Urinary bladder (tissue), 4 donors: ENCODE results near the gene EIF3M. TPM values are rescaled to one million over a fixed set of nuclear protein-coding genes. Genes with fewer than 3 reads are reported as not detected.

Source experiments
- DNase-seq: peaks from one replicate; pipeline ENCODE4 v3.0.0-alpha.2; 2015; ENCODE audit errors: extremely low spot score
- H3K27ac ChIP-seq: one replicate; pipeline ENCODE4 v1.5.1; 2013; ENCODE audit warnings: low read depth, mild to moderate bottlenecking, moderate library complexity
- H3K36me3 ChIP-seq: one replicate; pipeline ENCODE4 v1.6.1; 2013; ENCODE audit warnings: mild to moderate bottlenecking, moderate library complexity; ENCODE audit not compliant: insufficient read depth
- H3K4me1 ChIP-seq: one replicate; pipeline ENCODE4 v1.6.1; 2013; ENCODE audit warnings: mild to moderate bottlenecking, moderate library complexity; ENCODE audit not compliant: insufficient read depth
- H3K4me3 ChIP-seq: one replicate; pipeline ENCODE4 v1.5.1; 2013; ENCODE audit warnings: low read depth, low read length
- WGBS: extraction: QIAGEN DNeasy Blood & Tissue Kit; methylation state at CpG from one replicate; pipeline ENCODE4 v1.1.7; 2013; 5-methylcytosine and 5-hydroxymethylcytosine counted together
- polyA plus RNA-seq: library from polyadenylated mRNA; stranded (reverse); fragments of 200-250 nt; gene quantifications from one replicate; pipeline ENCODE4 v1.2.3, GENCODE V29; 2013
- total RNA-seq: library from RNA; depleted of rRNA; stranded (reverse); fragments of >200 nt; gene quantifications from one replicate; pipeline ENCODE4 v1.2.3, GENCODE V29; 2014
- donor health status: healthy with polysubstance abuse.
- donor health status: healthy.

The EIF3M gene
- total and polyA plus RNA-seq, 2 donors: 258 to 341 TPM

DNA sequence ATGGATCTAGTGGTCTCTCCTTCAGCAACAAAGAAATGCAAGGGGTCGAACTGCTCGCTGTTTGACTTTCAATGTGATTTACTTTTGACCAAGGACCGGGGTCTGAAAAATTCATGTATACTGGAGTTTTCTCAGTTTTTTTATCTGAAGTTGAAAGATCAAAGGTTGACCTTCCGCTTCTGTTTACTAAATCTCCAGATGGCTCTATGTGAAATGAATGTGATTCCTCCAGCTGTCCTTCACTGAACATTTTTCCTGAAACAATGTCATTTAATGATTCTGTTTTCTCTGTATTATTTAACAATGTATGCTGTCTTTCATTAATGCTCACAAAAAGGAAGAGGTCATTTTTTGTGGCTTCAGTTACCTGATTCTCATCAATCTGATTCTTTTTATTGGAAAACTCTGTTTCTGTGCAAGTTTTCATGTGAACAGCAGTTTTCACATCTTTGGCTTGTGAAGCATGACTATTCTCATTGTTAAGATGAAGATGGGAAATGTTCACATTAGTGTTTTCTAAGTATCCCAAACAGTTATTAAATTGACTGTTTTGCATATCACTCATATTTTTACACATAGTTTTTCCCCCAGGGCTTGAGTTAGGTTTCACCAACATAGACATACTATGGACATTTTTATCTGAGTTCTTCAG lies 30.0 kb downstream of the EIF3M start:
- 45% methylated on average over 4 of the region's 4 CpGs for WGBS

GRCh38 chr11:32615422-32615821 lies 31.8 kb downstream of the EIF3M start:
- Histone ChIP-seq H3K4me1 (no peaks in the 10 kb centered on the region), H3K4me3 (no peak overlapping the region), H3K36me3 (no peaks in the 10 kb centered on the region), H3K27ac (no peak overlapping the region)
- DNase-seq: no peak

More for the DNA sequence above, 30.0 kb downstream of the EIF3M start:
- H3K36me3 ChIP-seq: no peaks in the 10 kb centered on the region
- H3K4me3 ChIP-seq: no peak overlapping the region
- no peak overlapping the region for H3K27ac ChIP-seq
- DNase-seq: no peak
- H3K4me1 ChIP-seq: no peaks in the 10 kb centered on the region

- DNase-seq: no peak
- H3K4me3 ChIP-seq: no peak overlapping the region
- WGBS: 68% methylated on average over 4 of the region's 4 CpGs
Observed at GRCh38 chr11:32616903-32617302, 33.3 kb downstream of the EIF3M start.

GRCh38 chr11:32630844-32631243 lies 47.2 kb downstream of the EIF3M start:
- Histone ChIP-seq H3K27ac (no peak overlapping the region), H3K36me3 (no peaks in the 10 kb centered on the region), H3K4me1 (no peaks in the 10 kb centered on the region), H3K4me3 (no peak overlapping the region)
- no peak for DNase-seq

More at GRCh38 chr11:32616903-32617302, 33.3 kb downstream of the EIF3M start:
- no peaks in the 10 kb centered on the region for H3K36me3 ChIP-seq
- H3K4me1 ChIP-seq: no peaks in the 10 kb centered on the region
- no peak overlapping the region for H3K27ac ChIP-seq

DNA sequence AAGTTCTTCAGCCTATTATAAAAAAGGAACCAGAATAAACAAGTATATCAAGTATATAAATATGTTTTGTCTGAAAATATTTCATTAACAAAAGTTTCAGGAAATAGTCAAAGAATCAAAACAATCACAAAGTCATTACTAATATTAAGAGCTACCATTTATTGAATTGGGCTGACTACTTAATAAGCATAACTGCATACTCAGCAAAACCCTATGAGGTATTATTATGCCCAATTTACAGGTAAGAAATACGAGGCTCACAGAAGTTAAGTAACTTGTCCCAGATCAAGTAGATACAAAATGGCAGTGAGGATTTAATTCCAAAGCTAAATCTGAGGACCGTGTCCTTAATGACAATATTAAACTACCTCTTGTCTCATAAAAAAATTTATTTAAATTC lies 52.2 kb downstream of the EIF3M start:
- no peak for DNase-seq
- no peaks in the 10 kb centered on the region for H3K36me3 ChIP-seq
- H3K4me1 ChIP-seq: no peaks in the 10 kb centered on the region
- no peak overlapping the region for H3K27ac ChIP-seq
- H3K4me3 ChIP-seq: no peak overlapping the region
- WGBS: 85% methylated on average over 2 of the region's 2 CpGs

GRCh38 chr11:32641361-32641760 lies 57.7 kb downstream of the EIF3M start:
- H3K4me3 ChIP-seq: no peak overlapping the region
- DNase-seq: no peak
- H3K36me3 ChIP-seq: no peaks in the 10 kb centered on the region
- H3K27ac ChIP-seq: no peak overlapping the region
- H3K4me1 ChIP-seq: no peaks in the 10 kb centered on the region

- Histone ChIP-seq H3K27ac (no peak overlapping the region), H3K36me3 (no peaks in the 10 kb centered on the region), H3K4me3 (no peak overlapping the region), H3K4me1 (no peaks in the 10 kb centered on the region)
- 40% methylated on average over 1 of the region's 1 CpG for WGBS
- DNase-seq: no peak
Observed at GRCh38 chr11:32643526-32643925, 59.9 kb downstream of the EIF3M start.

Other genes starting within 250 kb of the EIF3M start
- 2.3 TPM for gene WT1, start 148.3 kb upstream of the EIF3M start, total RNA-seq
- 0.05 TPM for gene WT1, start 148.3 kb upstream of the EIF3M start, polyA plus RNA-seq
- gene CCDC73, start 210.8 kb downstream of the EIF3M start, total RNA-seq: 0.05 TPM
- not detected for gene CCDC73, start 210.8 kb downstream of the EIF3M start, polyA plus RNA-seq
- 5.1 TPM for gene PRRG4, start 246.1 kb downstream of the EIF3M start, total RNA-seq
- 2.1 TPM for gene PRRG4, start 246.1 kb downstream of the EIF3M start, polyA plus RNA-seq